Cardiac fibroblast (primary cell): ENCODE measurements around the gene THRB.

Experiments used
- DNase-seq, 2 donors: peaks; one replicate each; pipeline versions ENCODE4 v3.0.0 to v3.0.0-alpha.2; 2010; ENCODE audit warnings: low read depth in 2 of 2
- H3K4me3 ChIP-seq, 2 donors: replicated peaks in 1 of 2; 1 replicate in 1 of 2; 2 replicates in 1 of 2; pipeline ENCODE4 v1.5.1; 2011; ENCODE audit warnings: low read depth in 2 of 2, low read length in 2 of 2, mild to moderate bottlenecking in 2 of 2, moderate library complexity in 1 of 2
- CTCF ChIP-seq: IDR thresholded peaks from one replicate; pipeline ENCODE4 v1.5.1; 2011; ENCODE audit warnings: low read depth, mild to moderate bottlenecking, low read length, inconsistent platforms

The THRB gene

DNA sequence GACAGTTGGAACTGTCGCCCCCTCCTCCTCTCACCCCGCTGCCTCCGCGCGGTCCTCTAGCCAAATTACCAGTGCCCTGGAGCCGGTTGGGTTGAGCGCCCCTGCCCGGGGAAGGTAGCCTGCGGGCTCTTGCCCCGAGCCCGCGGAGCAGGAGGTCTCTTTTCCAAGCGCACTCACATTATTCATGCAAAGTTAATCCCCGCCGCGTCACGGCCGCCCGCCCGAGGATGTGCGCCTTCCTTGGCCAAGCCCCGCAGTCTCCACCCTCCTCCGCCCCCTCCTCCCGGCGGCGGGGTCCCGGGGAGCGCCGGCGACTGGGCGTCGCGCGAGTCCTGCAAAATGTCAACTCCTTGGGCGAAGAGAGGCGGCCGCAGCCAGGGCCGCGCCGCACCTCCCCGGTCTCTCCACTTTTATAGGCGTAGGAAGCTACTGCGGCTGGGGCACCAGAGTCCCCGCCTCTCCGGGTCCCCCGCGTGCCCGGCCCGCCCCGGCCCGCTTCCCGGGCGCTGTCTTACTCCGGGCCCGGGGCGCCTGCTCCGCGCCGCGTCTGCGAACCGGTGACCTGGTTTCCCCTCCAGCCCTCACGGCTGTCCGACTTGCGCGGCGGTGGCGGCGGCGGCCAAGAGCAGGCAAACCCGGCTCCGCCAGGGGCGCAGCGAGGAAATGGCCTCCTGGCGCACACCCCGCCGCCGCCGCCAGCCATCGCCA, at the start of gene THRB:
Gene THRB (minus strand): TSS at position 233 of the 708 bp plus-strand sequence.
- peak; percentile 7 for TF ChIP-seq CTCF
- H3K4me3 ChIP-seq = peak within 1 kb of the TSS; percentile 63 to 72

GRCh38 chr3:24541935-24542334, 47.3 kb upstream of the THRB start:
- H3K4me3 ChIP-seq = no peak overlapping the region

More for the DNA sequence above, at the start of gene THRB:
- peak; percentile 52 to 59 for DNase-seq

DNA sequence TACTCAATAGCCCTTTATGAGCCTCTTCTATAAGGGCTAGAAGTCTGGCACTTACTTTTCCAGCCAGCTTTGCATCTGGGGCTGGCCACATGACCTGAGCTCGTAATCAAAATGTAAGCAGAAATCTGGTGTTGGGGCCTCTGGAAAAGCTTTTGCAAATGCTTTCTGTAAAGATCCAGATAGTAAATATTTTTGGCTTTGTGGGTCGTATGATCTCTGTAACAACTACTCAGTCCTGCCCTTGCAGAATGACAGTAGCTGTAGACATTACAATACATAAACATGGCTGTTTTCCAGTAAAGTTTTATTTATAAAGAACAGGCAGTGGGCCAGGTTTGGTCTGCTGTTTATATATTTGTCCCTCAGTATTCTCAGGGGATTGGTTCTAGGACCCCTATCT, 46.2 kb upstream of the THRB start:
- no peak overlapping the region for H3K4me3 ChIP-seq
- no peak for TF ChIP-seq CTCF
- DNase-seq = no peak

More at GRCh38 chr3:24541935-24542334, 47.3 kb upstream of the THRB start:
- TF ChIP-seq CTCF = no peak
- DNase-seq = no peak

GRCh38 chr3:24539699-24540098, 45.0 kb upstream of the THRB start:
- no peak for TF ChIP-seq CTCF
- H3K4me3 ChIP-seq = no peak overlapping the region
- DNase-seq = no peak

GRCh38 chr3:24538891-24539290, 44.2 kb upstream of the THRB start:
- DNase-seq = no peak
- TF ChIP-seq CTCF = no peak
- H3K4me3 ChIP-seq = no peak overlapping the region

DNA sequence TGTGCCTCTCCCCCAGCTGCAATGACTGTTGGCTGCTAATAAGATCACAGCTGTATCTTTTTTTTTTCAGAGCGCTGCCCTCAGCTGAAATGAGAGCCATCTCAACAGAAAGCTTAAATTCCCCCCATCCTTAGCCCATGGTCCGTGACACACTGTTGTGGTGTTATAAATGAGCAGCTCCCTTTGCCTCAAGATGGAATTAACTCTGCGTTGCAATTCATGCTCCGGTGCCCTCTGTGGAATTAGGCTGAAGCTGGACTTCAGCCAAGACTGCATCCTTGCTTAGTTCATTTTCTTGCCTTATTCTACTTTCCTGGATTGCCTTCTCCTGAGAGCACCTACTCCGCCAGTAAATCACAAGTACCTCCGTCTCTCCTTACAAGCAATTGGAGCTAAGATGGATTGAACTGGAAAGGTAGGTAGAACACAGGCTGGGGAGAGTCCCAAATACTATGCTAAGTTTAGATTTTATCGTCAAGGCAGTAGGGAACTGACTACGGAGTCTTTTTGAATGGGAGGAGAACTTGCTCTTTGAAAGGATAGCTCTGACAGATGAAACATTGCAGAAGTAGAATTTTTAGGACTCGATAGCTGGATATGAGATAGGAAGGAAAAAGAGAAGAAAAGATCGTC, 39.0 kb upstream of the THRB start:
- DNase-seq = no peak
- no peak for TF ChIP-seq CTCF
- H3K4me3 ChIP-seq = no peak overlapping the region
